Endometrium (tissue), 2 donors: ENCODE data around the gene HNRNPM.

Experiments used
- FAIRE-seq: peaks from 2 replicates; lab custom pipeline; 2012; peaks lifted over from hg19 to GRCh38; lab: Jason Lieb, UNC
- donor health status: control.
- donor health status: control.

The HNRNPM gene

GRCh38 chr19:8487137-8487851 lies 42.5 kb downstream of the HNRNPM start:
- no peak for FAIRE-seq

DNA sequence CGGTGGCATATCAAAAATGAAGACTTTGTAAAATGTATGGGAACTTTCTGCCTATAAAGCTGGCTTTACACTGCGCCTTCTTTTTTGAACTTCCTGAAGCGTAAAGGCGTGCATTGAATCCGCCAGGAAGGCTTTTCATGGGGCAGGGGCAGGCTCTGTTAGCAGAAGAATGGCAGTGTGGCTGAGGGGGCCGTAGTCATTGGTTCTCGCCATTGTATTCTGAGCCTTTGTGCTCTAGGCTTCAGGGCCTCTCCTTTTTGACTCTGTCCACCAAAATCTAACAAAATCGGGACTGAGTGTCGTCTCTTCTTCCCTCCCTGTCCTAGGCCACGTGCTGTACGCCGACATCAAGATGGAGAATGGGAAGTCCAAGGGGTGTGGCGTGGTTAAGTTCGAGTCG lies 43.6 kb downstream of the HNRNPM start:
- FAIRE-seq = no peak

- FAIRE-seq = no peak
These were observed 45.0 kb downstream of the HNRNPM start for GRCh38 chr19:8489561-8490394.

DNA sequence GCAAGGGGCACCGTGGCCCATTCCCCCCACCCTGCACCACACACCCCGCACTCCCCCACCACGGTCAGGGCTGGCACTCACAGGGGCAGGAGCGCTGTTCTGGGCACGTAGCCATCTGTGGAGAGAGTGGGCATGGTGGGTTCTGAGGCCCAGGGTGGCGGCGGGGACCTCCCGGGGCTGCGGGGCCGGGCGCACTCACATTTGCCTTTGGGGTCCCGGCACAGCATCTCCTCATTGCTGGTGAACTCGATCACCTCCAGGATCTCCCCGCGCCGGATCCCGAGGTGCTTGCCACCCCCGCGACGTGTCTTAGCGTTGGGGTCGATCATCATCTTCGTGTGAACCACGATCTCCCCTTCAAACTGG lies 45.6 kb downstream of the HNRNPM start:
- no peak for FAIRE-seq

DNA sequence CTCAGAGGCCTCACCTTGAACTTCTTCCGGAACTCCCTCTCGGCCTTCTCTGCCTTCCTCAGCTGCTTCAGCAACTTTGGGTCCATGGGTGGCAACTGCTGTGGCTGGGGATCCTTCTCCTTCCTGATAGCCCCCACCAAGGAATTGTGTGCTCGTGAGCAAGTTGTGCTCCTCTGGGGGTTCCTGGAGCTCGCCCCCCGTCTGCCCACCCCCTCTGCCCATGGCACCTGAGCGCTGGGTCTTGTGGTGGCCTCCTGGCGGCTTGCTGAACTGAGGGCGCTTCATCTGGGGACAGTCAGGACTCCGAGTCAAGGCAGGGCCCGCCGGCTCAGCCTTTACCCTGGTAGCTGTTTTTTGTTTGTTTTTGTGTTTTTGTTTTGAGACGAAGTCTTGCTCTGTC lies 46.1 kb downstream of the HNRNPM start:
- FAIRE-seq = no peak

DNA sequence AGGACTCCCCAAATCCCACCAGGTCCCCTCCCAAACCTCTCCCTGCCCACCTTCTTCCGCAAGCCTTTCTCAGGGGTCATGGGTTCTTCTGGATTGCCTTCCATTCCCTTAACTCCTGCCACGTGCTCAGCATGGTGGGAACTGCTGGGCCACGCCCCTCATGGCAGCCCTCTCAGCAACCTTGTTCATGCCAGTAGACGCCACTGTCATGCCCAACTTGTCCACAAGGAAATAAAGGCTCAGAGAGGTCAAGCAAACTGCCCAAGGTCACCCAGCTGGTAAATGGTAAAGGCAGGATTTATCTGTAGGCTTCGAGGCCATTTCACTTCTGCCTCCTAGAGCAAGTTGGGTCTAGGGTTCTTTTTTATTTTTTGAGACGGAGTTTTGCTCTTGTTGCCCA lies 46.8 kb downstream of the HNRNPM start:
- no peak for FAIRE-seq

GRCh38 chr19:8494158-8494557 lies 49.4 kb downstream of the HNRNPM start:
- no peak for FAIRE-seq

DNA sequence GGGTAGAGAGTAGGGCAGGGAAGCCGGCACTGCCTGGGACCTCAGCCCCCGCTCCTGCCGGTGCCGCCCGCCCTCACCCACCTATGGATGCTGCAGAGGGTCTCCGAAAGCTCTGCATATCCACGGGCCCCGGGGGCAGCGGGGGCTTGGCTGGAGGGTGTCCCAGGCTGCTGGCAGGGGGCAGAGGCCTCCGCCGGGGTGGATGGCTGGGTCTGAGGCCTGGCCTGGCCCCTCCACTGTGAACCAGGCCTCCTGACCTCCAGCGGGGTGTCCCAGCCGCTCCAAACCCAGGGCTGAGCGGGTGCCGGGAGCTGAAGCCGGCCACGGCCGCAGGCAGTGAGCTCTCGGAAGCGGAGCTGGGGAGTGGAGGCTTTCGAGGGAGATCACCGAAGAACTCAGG lies 53.5 kb downstream of the HNRNPM start:
- no peak for FAIRE-seq

- FAIRE-seq = no peak
These were observed 54.5 kb downstream of the HNRNPM start for GRCh38 chr19:8499048-8499833.

DNA sequence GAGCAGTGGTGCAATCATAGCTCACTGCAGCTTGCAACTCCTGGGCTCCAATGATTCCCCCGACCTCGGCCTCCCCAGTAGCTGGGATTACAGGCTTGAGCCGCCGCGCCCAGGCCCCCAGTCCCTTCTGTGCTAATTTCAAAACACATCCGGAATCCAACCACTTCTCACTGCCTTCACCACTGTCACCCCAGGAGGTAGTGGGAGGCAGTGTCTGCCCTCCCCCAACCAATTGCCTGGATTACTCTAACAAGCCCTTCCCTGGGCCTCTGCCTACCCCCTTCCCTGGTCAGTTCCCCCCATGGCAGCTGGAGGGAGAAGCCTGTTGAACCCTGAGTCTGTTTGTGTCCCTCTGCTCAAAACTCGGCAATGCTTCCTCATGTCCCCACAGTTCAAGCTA lies 55.4 kb downstream of the HNRNPM start:
- no peak for FAIRE-seq

GRCh38 chr19:8501516-8501915 lies 56.7 kb downstream of the HNRNPM start:
- no peak for FAIRE-seq

DNA sequence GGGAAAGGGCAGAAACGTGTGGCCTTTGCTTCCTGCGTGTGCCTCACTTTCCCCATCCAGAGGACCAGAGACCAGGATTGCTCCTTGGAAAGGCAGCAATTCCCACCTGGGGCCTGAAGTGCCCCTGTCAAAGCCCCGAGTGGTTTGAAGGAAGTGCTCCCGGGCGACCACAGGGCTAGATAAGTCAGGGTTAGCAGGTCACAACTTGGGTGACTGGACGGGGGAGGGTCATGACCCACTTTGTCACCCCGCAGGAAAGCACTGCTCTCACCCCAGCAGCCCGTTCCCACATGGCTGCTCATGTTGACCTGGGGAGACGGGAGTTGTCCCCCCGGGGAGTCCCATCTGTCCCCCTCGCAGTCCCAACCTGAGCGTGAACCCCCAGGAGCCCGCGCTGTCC lies 57.2 kb downstream of the HNRNPM start:
- no peak for FAIRE-seq

- FAIRE-seq = no peak
These were observed 58.7 kb downstream of the HNRNPM start for GRCh38 chr19:8503510-8503909.

- no peak for FAIRE-seq
These were observed 59.4 kb downstream of the HNRNPM start for GRCh38 chr19:8504171-8504570.

GRCh38 chr19:8504919-8505318 lies 60.1 kb downstream of the HNRNPM start:
- no peak for FAIRE-seq

DNA sequence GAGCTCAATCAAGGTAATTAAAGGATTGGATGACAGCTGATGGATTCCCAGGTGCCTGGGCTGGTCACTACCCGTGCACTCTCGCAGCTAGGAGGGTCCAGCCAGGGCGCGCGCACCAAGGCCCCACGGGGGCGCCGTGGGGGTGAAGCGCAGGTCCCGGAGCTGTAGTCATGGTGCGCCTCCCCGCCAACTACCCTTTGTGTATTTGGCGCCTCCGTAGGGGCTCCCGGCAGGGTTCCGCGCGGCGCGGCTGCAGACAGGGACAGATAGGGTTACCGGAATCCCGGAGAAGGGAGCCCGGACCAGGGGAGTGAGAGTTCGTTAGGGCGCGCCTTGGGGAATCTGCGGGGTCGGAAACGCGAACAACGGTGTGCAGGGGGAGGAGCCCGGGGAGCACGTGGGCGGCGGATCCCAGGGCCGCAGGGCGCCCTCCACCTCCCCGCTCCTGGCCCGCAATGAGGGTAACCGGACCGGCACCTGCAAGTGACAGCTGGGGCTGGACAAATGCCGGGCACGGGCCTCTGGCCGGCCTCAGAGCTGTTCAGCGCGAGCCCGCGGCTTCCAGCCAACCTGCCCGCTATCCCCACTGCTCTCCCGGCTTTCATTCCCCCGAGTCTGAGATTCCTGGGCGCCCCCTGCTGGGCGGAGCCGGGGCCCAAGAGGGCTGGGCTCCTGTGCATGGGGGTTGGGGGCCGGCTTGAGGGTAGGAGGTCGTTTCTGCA lies 61.1 kb downstream of the HNRNPM start:
- FAIRE-seq = no peak

- FAIRE-seq = no peak
These were observed 61.7 kb downstream of the HNRNPM start for GRCh38 chr19:8506402-8506957.

- no peak for FAIRE-seq
These were observed 65.9 kb downstream of the HNRNPM start for GRCh38 chr19:8510589-8511115.

GRCh38 chr19:8511573-8512101 lies 66.9 kb downstream of the HNRNPM start:
- FAIRE-seq = no peak

GRCh38 chr19:8512115-8512967 lies 67.6 kb downstream of the HNRNPM start:
- no peak for FAIRE-seq
